Adrenal gland (tissue), 5 donors: ENCODE results near the gene TXLNG.

Experiments used
- POLR2A ChIP-seq, 2 donors: fragments of 450-650 bp; IDR thresholded peaks; one replicate each; pipeline ENCODE4 v1.6.1; 2017; ENCODE audit warnings: antibody characterized with exemption in 2 of 2, mild to moderate bottlenecking in 2 of 2, moderate library complexity in 1 of 2
- TF ChIP-seq, protein P1 (sequence below), 6 experiments: fragments of 450-650 bp in 4 of 6; fragments of 200-600 bp in 2 of 6; sonication (generic) in 1 of 6; IDR thresholded peaks; 1 replicate in 5 of 6; 2 replicates in 1 of 6; pipeline versions ENCODE4 v1.5.1 to v1.8.0; 2016 to 2021; ENCODE audit warnings: antibody characterized with exemption in 6 of 6, mild to moderate bottlenecking in 2 of 6, moderate library complexity in 1 of 6
- donor health status: DM: no; HTN: no; CAD: no.

- TF ChIP-seq, protein P1, sequence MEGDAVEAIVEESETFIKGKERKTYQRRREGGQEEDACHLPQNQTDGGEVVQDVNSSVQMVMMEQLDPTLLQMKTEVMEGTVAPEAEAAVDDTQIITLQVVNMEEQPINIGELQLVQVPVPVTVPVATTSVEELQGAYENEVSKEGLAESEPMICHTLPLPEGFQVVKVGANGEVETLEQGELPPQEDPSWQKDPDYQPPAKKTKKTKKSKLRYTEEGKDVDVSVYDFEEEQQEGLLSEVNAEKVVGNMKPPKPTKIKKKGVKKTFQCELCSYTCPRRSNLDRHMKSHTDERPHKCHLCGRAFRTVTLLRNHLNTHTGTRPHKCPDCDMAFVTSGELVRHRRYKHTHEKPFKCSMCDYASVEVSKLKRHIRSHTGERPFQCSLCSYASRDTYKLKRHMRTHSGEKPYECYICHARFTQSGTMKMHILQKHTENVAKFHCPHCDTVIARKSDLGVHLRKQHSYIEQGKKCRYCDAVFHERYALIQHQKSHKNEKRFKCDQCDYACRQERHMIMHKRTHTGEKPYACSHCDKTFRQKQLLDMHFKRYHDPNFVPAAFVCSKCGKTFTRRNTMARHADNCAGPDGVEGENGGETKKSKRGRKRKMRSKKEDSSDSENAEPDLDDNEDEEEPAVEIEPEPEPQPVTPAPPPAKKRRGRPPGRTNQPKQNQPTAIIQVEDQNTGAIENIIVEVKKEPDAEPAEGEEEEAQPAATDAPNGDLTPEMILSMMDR (IDR thresholded peaks at IDR 0.05), result no peak
- no peak for TF ChIP-seq POLR2A (IDR thresholded peaks at IDR 0.05)
Measured at GRCh38 chrX:16873106-16873505, 86.8 kb downstream of the TXLNG start.
